RPMI8226 (cell line): ENCODE results near the gene RYR1.
"Not testable (repeated sequence)": the region's sequence is repeated elsewhere in the genome, so short reads cannot be mapped to it uniquely, and the experiment has no call there.

ENCODE experiments used
- DNase-seq: peaks from one replicate; pipeline ENCODE4 v3.0.0-alpha.2; 2015

RYR1 gene

GRCh38 chr19:38626401-38626800, 192.9 kb downstream of the RYR1 start:
- no peak for DNase-seq

- no peak for DNase-seq
These were observed 196.1 kb downstream of the RYR1 start for GRCh38 chr19:38629568-38629967.

- DNase-seq = not testable (repeated sequence)
These were observed 197.8 kb downstream of the RYR1 start for GRCh38 chr19:38631301-38631700.

GRCh38 chr19:38631811-38632475, 198.5 kb downstream of the RYR1 start:
- DNase-seq = not testable (repeated sequence)

- no peak for DNase-seq
These were observed 199.2 kb downstream of the RYR1 start for GRCh38 chr19:38632476-38633213.

- peak; percentile 61 for DNase-seq
These were observed 201.4 kb downstream of the RYR1 start for GRCh38 chr19:38634757-38635482.

- no peak for DNase-seq
These were observed 202.2 kb downstream of the RYR1 start for GRCh38 chr19:38635483-38636399.
